SK-N-MC (cell line): ENCODE results near the gene DUT.

Experiments used
- EZH2 ChIP-seq: fragments of 200-600 bp; sonication (generic); IDR thresholded peaks from one replicate; pipeline ENCODE4 v1.6.1; 2017; ENCODE audit warnings: antibody characterized with exemption
- POLR2AphosphoS5 ChIP-seq: IDR thresholded peaks from 2 replicates; pipeline ENCODE4 v1.6.1; 2012; ENCODE audit warnings: mild to moderate bottlenecking, low read depth, low read length, borderline replicate concordance

DNA sequence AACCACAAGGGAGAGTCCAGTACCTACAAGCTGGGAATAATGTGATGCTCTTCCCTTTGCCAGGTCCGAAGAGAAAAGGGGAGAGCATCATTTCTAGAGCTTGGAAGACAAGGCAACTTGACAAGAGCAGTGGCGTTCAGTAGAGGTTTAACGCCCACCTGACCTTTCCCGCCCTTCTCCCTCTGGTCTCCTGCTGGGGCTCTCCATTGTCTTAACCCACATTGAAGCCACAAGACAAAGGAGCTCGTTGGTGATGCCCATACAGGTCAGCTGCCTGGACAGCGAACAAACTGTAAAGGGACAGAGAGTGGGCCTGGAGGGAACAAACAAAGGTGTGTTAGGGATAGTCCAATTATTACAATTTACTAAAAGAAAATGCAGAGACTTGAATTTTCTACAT, 13.1 kb upstream of the DUT start:
- TF ChIP-seq EZH2 = no peak
- TF ChIP-seq POLR2AphosphoS5 = no peak
